Choroid plexus epithelial cell (primary cell): Measurements from ENCODE around the gene STEAP3.

Experiments used
- DNase-seq: peaks from one replicate; pipeline ENCODE4 v3.0.0-alpha.2; 2010; ENCODE audit warnings: low read depth
- H3K4me3 ChIP-seq: 2 replicates; pipeline ENCODE4 v1.5.1; 2011; ENCODE audit warnings: low read depth, mild to moderate bottlenecking, control low read depth, low read length, moderate library complexity
- TF ChIP-seq, protein P1 (sequence below): conservative IDR thresholded peaks from 2 replicates; pipeline ENCODE4 v1.5.1; 2011; ENCODE audit warnings: low read depth, mild to moderate bottlenecking, control low read depth, inconsistent platforms, low read length, moderate library complexity

STEAP3 gene

GRCh38 chr2:119307419-119308140, 83.9 kb downstream of the STEAP3 start:
- DNase-seq = no peak
- TF ChIP-seq, protein P1, sequence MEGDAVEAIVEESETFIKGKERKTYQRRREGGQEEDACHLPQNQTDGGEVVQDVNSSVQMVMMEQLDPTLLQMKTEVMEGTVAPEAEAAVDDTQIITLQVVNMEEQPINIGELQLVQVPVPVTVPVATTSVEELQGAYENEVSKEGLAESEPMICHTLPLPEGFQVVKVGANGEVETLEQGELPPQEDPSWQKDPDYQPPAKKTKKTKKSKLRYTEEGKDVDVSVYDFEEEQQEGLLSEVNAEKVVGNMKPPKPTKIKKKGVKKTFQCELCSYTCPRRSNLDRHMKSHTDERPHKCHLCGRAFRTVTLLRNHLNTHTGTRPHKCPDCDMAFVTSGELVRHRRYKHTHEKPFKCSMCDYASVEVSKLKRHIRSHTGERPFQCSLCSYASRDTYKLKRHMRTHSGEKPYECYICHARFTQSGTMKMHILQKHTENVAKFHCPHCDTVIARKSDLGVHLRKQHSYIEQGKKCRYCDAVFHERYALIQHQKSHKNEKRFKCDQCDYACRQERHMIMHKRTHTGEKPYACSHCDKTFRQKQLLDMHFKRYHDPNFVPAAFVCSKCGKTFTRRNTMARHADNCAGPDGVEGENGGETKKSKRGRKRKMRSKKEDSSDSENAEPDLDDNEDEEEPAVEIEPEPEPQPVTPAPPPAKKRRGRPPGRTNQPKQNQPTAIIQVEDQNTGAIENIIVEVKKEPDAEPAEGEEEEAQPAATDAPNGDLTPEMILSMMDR = no peak
- no peak overlapping the region for H3K4me3 ChIP-seq

GRCh38 chr2:119308793-119309330, 85.2 kb downstream of the STEAP3 start:
- no peak overlapping the region for H3K4me3 ChIP-seq
- TF ChIP-seq, protein P1 = no peak
- no peak for DNase-seq

- TF ChIP-seq, protein P1 = peak; percentile 27
- H3K4me3 ChIP-seq = no peak overlapping the region
- DNase-seq = peak; percentile 41
Measured at GRCh38 chr2:119311371-119311770, 87.7 kb downstream of the STEAP3 start.

DNA sequence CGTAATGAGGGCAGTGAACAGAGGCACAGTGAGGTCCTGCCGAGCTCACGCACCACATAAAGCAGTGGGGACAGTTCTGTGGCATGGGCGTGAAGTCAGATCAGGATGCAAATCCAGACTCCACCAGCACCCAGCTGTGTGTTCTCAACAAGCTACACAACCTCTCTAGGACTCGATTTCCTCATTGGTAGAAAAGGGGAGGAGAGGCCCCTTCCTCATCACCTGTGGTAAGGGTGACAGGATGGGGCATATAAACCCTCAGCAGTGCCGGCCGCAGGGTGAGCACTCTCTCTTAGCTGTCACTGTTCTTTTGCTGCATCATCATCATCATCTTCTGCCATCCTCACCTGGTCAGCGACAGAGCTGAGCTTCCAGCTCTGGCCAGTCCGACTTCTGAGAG, 88.2 kb downstream of the STEAP3 start:
- no peak overlapping the region for H3K4me3 ChIP-seq
- DNase-seq = no peak
- TF ChIP-seq, protein P1 = no peak
